Suprapubic skin (tissue), 4 donors: Measurements from ENCODE around the gene OSBP2. TPM values are rescaled to one million over a fixed set of nuclear protein-coding genes. Genes with fewer than 3 reads are reported as not detected.

ENCODE experiments used
- DNase-seq, 2 donors: peaks; one replicate each; pipeline ENCODE4 v3.0.0-alpha.2; 2019; ENCODE audit warnings: low spot score in 2 of 2
- H3K27ac ChIP-seq: fragments of 200-600 bp; sonication (generic); one replicate; pipeline ENCODE4 v1.5.1; 2019
- H3K27me3 ChIP-seq: fragments of 200-600 bp; sonication (generic); one replicate; pipeline ENCODE4 v1.5.1; 2019
- H3K36me3 ChIP-seq: fragments of 200-600 bp; sonication (generic); one replicate; pipeline ENCODE4 v1.5.1; 2019
- H3K4me1 ChIP-seq: fragments of 200-600 bp; sonication (generic); one replicate; pipeline ENCODE4 v1.5.1; 2019
- H3K4me3 ChIP-seq: fragments of 200-600 bp; sonication (generic); one replicate; pipeline ENCODE4 v1.5.1; 2019; ENCODE audit warnings: mild to moderate bottlenecking
- H3K9me3 ChIP-seq: fragments of 200-600 bp; sonication (generic); one replicate; pipeline ENCODE4 v1.5.1; 2019
- EP300 ChIP-seq: sonication (generic); formaldehyde crosslinking; IDR thresholded peaks from one replicate; pipeline ENCODE4 v1.6.1; 2017; ENCODE audit warnings: antibody characterized with exemption
- POLR2A ChIP-seq, 2 donors: fragments of 450-650 bp; IDR thresholded peaks; one replicate each; pipeline ENCODE4 v1.6.1; 2017; ENCODE audit warnings: antibody characterized with exemption in 2 of 2, mild to moderate bottlenecking in 2 of 2, moderate library complexity in 2 of 2
- POLR2AphosphoS5 ChIP-seq, 3 donors: sonication (generic); formaldehyde crosslinking; IDR thresholded peaks; one replicate each; pipeline ENCODE4 v1.6.1; 2017; ENCODE audit warnings: antibody characterized with exemption in 3 of 3
- WGBS: methylation state at CpG from one replicate; pipeline ENCODE4 v1.1.5; 2018; 5-methylcytosine and 5-hydroxymethylcytosine counted together
- total RNA-seq, 4 donors: library from RNA; depleted of rRNA; stranded (reverse); fragments of >200 nt; gene quantifications; one replicate each; pipeline ENCODE4 v1.1.0, GENCODE V29; 2016
- TF ChIP-seq, protein P1 (sequence below), 2 donors: fragments of 200-600 bp in 1 of 2; fragments of 450-650 bp in 1 of 2; sonication (generic) in 1 of 2; IDR thresholded peaks; one replicate each; pipeline ENCODE4 v1.5.1; 2016 to 2019; ENCODE audit warnings: antibody characterized with exemption in 2 of 2, mild to moderate bottlenecking in 1 of 2, moderate library complexity in 1 of 2

OSBP2 gene
- total RNA-seq, 4 donors from 2014 or later, result 3.9 to 11.3 (median 6.4) TPM

DNA sequence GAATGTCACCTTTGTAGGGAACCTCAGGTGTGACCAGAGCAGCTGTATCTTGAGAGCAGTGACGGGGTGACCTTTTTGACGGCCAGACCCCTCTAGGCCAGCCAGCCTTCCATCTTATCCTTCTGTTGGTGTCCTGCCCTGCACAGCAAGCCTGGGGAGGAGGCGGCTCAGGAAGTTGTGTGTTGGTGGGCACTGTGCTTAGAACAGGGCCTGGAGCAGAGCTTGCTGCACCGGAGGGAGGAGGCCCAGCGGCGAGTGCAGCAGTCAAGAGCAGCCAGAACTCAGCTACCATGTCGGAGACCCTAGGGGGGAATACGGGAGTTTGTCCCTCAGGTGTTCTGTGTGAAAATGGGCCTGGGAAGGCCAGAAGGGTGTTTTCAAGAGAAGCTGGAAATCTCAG lies 129.4 kb downstream of the OSBP2 start:
- Histone ChIP-seq H3K27me3 (peaks cover 28% of the 10 kb centered on the region), H3K9me3 (no peaks in the 10 kb centered on the region), H3K36me3 (no peaks in the 10 kb centered on the region), H3K27ac (no peak overlapping the region), H3K4me1 (peaks cover 13% of the 10 kb centered on the region), H3K4me3 (no peak overlapping the region)
- DNase-seq, result peak in 1 of 2 donors; percentile 65
- TF ChIP-seq EP300 (no peak), POLR2AphosphoS5 (IDR thresholded peaks at IDR 0.05) (no peak), POLR2A (IDR thresholded peaks at IDR 0.05) (no peak)
- TF ChIP-seq, protein P1, sequence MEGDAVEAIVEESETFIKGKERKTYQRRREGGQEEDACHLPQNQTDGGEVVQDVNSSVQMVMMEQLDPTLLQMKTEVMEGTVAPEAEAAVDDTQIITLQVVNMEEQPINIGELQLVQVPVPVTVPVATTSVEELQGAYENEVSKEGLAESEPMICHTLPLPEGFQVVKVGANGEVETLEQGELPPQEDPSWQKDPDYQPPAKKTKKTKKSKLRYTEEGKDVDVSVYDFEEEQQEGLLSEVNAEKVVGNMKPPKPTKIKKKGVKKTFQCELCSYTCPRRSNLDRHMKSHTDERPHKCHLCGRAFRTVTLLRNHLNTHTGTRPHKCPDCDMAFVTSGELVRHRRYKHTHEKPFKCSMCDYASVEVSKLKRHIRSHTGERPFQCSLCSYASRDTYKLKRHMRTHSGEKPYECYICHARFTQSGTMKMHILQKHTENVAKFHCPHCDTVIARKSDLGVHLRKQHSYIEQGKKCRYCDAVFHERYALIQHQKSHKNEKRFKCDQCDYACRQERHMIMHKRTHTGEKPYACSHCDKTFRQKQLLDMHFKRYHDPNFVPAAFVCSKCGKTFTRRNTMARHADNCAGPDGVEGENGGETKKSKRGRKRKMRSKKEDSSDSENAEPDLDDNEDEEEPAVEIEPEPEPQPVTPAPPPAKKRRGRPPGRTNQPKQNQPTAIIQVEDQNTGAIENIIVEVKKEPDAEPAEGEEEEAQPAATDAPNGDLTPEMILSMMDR (IDR thresholded peaks at IDR 0.05), result no peak
- 98% methylated on average over 7 of the region's 8 CpGs for WGBS

DNA sequence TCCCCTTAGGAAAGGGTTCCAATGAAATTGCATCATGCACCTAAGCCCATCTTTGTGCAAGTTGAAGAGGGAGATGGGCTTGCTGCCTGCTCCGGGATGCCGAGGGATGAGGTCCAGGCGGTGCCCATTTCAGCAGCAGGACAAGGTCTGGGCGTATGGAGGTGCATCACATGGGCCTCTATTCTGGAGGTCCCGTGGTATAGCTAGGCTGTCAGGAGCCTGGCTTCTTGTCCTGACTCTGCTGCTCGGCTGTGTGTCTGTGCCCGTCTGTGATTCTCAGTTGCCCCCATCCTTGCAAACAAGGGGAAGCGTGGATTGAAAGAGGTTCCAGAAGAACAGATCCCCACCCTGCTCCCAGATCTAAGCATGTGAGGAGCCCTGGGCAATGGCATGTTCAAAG lies 130.0 kb downstream of the OSBP2 start:
- Histone ChIP-seq H3K27me3 (peaks cover 28% of the 10 kb centered on the region), H3K9me3 (no peaks in the 10 kb centered on the region)

DNA sequence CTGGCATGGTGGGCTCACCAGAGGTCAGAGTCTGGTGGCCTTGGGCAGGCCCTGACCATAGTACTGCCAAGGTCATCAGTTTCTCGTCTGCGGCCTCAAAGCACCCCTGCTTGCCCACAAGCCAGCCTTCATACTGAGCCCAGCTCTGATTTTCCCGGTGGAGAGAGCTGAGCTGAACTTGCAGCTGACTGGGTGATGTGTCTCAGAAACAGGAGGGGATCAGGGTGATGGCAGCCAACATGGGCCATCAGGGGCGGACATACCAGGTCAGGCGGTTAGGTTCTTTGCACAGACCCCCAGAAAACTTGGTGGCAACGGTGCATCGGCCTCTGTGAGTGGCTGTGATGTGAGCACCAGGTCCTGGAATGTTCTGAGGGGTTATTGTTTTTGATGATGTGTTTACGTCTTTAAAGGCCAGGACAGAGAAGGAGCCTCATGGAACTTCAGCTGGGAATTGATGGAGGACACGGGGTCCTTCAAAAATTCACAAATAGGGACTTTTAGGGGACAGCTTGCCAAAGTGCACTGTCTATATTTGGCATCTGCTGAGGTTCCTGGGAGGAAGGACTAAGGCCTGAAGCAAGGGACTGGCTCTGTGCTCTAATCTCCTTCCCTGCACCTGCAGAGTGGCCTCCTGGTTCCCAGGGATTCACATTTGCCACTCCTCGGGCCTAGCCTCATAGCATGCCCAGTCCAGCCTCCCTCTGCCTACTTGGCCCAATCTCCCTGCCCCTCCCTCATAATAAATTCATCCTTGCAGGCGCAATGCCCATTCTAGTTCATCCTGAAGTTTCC lies 131.2 kb downstream of the OSBP2 start:
- 75% methylated on average over 9 of the region's 11 CpGs for WGBS
- peak in 1 of 2 donors; percentile 54 for DNase-seq
- Histone ChIP-seq H3K9me3 (no peaks in the 10 kb centered on the region), H3K27me3 (peaks cover 25% of the 10 kb centered on the region), H3K4me1 (peaks cover 20% of the 10 kb centered on the region), H3K27ac (no peak overlapping the region), H3K36me3 (no peaks in the 10 kb centered on the region), H3K4me3 (no peak overlapping the region)
- TF ChIP-seq POLR2AphosphoS5 (IDR thresholded peaks at IDR 0.05), result no peak
- TF ChIP-seq, protein P1 (IDR thresholded peaks at IDR 0.05), result no peak
- no peak for TF ChIP-seq POLR2A (IDR thresholded peaks at IDR 0.05)
- no peak for TF ChIP-seq EP300

More for the DNA sequence above, 130.0 kb downstream of the OSBP2 start:
- no peak overlapping the region for H3K27ac ChIP-seq
- H3K4me3 ChIP-seq, result no peak overlapping the region
- TF ChIP-seq EP300 (no peak), POLR2AphosphoS5 (IDR thresholded peaks at IDR 0.05) (no peak), POLR2A (IDR thresholded peaks at IDR 0.05) (no peak)
- TF ChIP-seq, protein P1 (IDR thresholded peaks at IDR 0.05), result no peak
- H3K36me3 ChIP-seq, result no peaks in the 10 kb centered on the region
- peaks cover 13% of the 10 kb centered on the region for H3K4me1 ChIP-seq
- DNase-seq, result peak in 1 of 2 donors; percentile 60
- WGBS, result 97% methylated on average over 4 of the region's 8 CpGs

DNA sequence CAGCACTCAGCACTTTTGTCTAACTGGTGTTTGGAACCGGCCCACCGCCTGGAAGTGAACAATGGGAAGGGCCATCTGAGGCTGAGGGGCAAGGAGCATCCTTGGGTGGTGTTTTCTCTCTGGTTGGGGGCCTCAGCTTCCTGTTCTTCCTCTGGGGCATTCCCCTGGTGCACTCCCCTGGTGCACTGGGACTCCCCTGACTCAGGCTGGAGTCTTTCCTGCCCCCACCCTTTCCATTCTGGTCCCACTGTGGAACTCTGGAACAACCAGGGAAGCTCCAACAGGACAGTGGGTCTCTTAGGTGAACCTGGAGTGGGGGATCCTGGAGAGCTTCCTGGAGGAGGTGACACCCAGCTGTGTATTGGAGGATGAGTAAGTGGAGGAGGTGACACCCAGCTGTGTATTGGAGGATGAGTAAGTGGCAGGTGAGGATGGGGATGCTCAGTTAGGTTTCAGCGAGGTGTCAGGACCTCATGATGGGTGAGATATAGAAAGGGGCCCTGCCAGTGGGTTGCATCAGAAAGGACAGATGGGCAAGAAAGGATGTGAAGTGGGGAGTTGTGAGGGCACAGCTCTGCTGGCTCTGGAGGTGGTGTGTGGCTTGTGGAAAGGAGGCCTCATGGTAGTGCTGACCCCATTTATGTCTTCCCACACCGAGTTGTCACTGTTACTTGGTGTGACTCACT lies 132.1 kb downstream of the OSBP2 start:
- no peak overlapping the region for H3K27ac ChIP-seq
- H3K4me1 ChIP-seq, result peaks cover 27% of the 10 kb centered on the region

More for the DNA sequence above, 132.1 kb downstream of the OSBP2 start:
- 97% methylated on average over 4 of the region's 4 CpGs for WGBS
- Histone ChIP-seq H3K36me3 (no peaks in the 10 kb centered on the region), H3K9me3 (no peaks in the 10 kb centered on the region), H3K4me3 (no peak overlapping the region), H3K27me3 (peaks cover 17% of the 10 kb centered on the region)
- peak in 1 of 2 donors; percentile 56 for DNase-seq
- TF ChIP-seq, protein P1 (IDR thresholded peaks at IDR 0.05), result no peak
- TF ChIP-seq POLR2A (IDR thresholded peaks at IDR 0.05), result no peak
- TF ChIP-seq EP300, result no peak
